Left renal cortex interstitium (tissue), 4 donors: ENCODE results near the gene PNLIPRP3. TPM values are rescaled to one million over a fixed set of nuclear protein-coding genes. Genes with fewer than 3 reads are reported as not detected.

Experiments used
- DNase-seq, 4 donors: peaks; one replicate each; pipeline ENCODE4 v3.0.0-alpha.2; 2013; ENCODE audit warnings: low read depth in 4 of 4, low spot score in 2 of 4, missing footprints in 1 of 4
- polyA plus RNA-seq, 4 donors: library from polyadenylated mRNA; unstranded; fragments of 120-200 nt; gene quantifications; one replicate each; pipeline ENCODE4 v1.2.1, GENCODE V29; 2013; ENCODE audit not compliant: insufficient read length in 4 of 4

PNLIPRP3 gene
- polyA plus RNA-seq, 4 donors: not detected

DNA sequence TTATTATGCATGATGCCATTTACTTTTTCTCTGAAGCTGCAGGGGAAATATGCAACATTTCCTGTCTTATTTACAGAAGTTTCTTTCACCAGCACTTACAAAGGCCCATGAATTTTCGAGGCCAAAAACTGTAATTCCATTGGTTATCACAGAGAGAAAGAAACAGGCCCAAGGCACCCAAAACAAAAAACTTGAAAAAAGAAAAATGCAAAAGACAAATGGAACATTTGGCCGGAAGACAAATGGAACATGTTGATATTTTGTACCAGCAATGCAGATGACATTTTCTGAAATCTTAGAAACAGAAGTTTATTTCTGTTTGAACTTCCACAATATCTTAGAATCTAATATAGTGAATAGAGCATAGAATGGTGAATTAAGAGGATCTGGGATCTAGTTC lies 61.8 kb downstream of the PNLIPRP3 start:
- DNase-seq: no peak

DNA sequence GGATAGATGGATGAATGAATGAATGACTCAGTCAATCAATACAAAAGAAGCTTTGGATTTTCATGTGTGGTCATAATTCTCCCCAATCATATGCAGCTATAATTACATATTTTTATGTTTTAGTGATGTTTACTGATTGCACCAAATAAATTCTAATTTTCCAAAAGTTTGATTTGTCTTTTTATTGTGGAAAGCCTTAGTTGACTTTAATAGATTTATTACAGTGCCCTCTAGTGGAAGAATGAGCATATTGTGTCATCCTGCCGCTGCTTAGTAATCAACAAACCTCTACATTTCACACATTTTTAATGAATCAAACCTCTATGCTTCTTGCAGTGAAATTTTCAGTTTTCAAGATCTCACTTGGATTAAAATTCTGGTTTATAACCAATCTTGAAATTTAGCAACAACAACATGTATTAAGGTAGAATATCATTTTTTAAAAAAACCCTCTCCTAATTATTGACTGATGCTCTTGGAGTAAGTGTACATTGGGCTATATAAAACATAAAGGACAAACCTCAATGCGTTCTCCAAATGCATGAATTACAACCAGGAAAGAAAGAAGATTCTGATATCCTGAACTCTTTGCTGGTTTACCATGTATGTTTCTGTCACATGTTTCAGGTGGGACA lies 62.5 kb downstream of the PNLIPRP3 start:
- peak in 1 of 4 donors; percentile 6 for DNase-seq

DNA sequence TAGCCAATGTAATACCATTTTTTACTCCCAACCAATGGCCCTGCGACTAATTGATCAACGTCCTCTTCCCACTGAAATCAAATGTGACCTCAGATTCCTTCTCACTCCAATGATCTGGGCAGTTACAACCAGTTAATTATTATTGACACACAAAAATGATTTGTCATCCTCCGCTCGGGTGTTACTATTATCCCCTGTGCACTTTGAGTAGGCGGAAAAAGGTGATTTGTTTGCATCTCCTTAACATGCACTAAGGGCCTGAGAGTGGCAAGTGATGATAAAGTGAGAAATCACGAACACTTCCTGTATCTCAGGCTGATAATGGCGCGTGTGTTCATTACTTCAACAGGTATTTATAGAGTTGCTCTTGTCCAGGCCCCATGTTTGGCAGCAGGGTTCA lies 77.1 kb downstream of the PNLIPRP3 start:
- no peak for DNase-seq

DNA sequence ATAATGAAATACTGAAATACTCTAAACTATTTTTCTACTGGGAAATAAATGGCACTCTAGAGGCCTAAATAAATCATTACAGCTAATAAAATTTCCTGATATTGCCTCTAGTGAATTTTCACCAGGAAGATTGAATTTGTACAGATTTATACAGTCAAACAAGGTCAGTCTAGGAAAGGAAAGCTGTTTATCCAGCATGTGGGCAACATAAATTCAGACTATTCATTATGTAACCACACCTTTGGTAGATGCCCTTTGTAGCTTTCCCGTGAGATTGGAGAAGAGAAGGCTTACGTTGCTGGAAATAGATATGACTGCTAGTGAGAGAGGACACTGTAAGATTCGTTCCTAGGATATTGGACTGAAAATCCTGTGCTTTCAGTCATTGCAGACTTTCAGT lies 82.9 kb downstream of the PNLIPRP3 start:
- no peak for DNase-seq

DNA sequence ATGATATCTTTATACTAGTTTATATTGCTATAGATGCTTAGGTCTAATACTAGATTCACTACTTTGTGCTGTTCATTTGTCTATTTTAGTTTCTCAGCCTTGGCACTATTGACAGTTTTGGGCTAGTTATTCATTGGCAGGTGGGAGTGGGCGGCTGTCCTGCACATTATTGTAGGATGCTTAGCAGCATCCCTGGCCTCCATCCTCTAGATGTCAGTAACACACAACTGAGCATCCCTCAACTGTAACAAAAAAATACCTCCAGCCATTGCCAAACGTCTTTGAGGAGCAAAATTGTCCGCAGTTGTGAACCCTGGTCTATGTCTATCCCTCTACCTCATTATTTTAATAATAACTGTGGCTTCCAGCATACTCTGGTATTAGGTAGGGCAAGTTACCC lies 83.7 kb downstream of the PNLIPRP3 start:
- no peak for DNase-seq

DNA sequence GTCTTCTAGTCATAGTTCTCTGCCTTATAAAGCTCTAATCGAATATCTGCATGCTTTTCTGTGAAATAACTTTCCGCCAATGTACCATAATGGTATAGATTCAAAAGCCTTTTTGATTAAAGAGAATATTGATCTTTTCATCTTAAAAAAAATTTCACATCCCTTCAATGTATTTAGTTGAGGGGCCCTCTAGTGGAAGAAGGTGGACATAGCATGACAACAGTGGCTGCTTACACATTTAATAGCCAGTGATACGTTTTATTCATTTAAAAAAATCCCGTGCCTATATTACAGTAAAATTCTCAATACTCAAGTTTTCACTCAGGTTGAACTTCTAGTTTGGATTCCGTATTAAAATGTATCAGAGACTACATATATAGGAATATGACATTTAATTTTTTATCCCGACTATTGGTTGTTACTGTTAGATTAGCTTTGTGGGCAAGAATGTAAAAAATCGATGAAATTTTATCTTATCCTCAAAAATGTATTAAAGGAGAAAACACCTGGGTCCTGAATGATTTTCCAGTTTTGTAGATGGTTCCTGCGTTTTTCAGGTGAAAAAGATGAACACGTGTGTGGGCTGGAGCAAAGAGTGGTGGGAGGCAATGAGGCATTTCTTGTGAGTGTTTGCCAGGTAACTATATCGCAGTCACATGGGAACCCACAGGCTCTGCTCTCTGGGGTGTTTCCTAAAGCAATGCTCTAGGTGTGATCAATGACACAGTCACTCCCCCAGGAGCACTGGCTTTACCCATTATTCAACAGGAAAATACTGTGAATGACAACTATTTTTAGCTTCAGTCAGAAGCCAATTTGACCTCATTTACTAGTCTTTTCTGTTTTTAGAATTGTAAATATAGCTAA lies 94.0 kb downstream of the PNLIPRP3 start:
- peak in 2 of 4 donors; percentile 3 to 6 for DNase-seq

DNA sequence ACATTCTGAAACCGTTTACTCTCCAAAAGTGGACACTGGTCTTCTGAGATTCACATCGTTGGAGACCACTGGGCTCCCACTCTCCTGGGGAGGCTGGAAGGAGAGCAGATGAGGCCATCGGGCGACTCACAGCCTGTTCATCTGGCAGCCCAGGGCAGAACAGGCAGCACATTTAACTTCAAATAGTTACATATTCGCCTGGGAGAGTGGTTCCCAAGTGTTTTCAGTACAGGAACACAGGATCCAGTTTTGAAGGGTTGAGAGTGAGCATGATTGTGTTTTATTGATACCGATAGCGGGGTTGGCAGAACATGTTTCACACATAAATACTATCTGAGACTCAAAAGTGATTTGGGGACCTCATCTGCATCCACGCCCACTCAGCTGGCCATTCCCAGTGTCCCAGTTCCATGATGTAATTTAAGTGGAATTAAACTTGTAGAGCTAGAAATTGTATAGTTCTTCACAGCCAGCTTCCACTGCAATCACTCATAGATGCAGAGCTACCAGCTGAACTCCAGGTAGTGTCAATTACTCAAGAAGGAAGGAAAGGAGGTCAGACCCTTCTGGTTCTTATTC lies 95.2 kb downstream of the PNLIPRP3 start:
- DNase-seq: no peak

DNA sequence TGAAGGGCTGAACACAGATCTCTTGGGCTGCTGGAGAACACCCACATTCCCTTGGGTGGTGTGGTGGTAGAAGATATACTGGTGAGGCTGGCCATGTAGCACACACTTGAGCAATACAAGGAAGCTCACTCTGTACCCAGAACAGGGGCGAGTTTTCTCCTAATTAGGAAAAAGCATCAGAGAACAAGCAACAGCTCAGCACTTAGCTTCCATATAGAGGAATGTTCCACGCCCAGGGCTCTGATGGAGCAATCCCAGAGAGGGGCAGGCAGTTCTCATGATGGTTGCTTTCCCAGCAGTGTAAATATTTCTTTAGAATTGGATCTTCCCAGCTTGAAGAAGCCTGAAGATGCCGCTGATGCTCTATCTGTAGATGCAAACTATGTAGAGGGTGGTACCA lies 97.1 kb downstream of the PNLIPRP3 start:
- DNase-seq: no peak

DNA sequence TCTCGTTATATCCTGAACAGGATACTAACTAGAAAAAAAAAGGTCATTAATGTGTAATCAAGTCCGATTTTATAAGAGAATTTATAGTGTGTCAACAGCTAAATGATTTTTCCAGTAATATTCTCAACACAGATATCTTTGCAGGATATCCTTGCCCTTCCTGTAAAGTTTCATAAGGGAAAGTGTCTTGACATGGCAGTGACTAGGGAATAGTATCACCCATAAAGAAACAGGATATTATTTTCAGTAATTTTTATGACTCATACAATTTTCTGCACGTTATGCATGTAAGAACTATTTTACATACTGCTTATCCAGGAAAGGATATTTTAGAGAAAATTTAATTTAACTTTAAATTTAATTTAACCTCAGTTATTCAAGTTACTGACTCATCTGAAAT lies 98.6 kb downstream of the PNLIPRP3 start:
- no peak for DNase-seq

Other genes with a start within 250 kb of the PNLIPRP3 start
- gene GFRA1, start 154.6 kb upstream of the PNLIPRP3 start, polyA plus RNA-seq: 10 to 100 TPM; 21.4 to 28.3 (median 24.0) TPM
- not detected for gene CCDC172, start 103.4 kb upstream of the PNLIPRP3 start, polyA plus RNA-seq
- gene PNLIP, start 118.1 kb downstream of the PNLIPRP3 start, polyA plus RNA-seq: not detected
- under 1 TPM in 1 of 4 donors, not detected in 3; 0.27 TPM for gene PNLIPRP1, start 163.1 kb downstream of the PNLIPRP3 start, polyA plus RNA-seq
- gene PNLIPRP2, start 193.1 kb downstream of the PNLIPRP3 start, polyA plus RNA-seq: under 1 TPM in 1 of 4 donors, not detected in 3; 0.10 TPM